Tibial nerve (tissue), 4 donors: ENCODE data around the gene ZNF134. TPM values are rescaled to one million over a fixed set of nuclear protein-coding genes. Genes with fewer than 3 reads are reported as not detected.

Experiments used
- DNase-seq, 2 donors: peaks; one replicate each; pipeline ENCODE4 v3.0.0-alpha.2; 2019; ENCODE audit warnings: low spot score in 2 of 2
- H3K27ac ChIP-seq, 4 donors: fragments of 200-600 bp; sonication (generic) in 3 of 4; one replicate each; pipeline ENCODE4 v1.5.1; 2017 to 2019; ENCODE audit warnings: mild to moderate bottlenecking in 1 of 4
- H3K27me3 ChIP-seq, 2 donors: fragments of 200-600 bp; sonication (generic) in 1 of 2; one replicate each; pipeline versions ENCODE4 v1.5.1 to v1.6.0; 2017 to 2019
- H3K36me3 ChIP-seq, 3 donors: fragments of 200-600 bp; sonication (generic); one replicate each; pipeline ENCODE4 v1.5.1; 2018 to 2019
- H3K4me1 ChIP-seq, 4 donors: fragments of 200-600 bp; sonication (generic) in 3 of 4; one replicate each; pipeline ENCODE4 v1.5.1; 2017 to 2019
- H3K4me3 ChIP-seq, 4 donors: fragments of 200-600 bp; sonication (generic) in 3 of 4; one replicate each; pipeline ENCODE4 v1.5.1; 2017 to 2019; ENCODE audit warnings: mild to moderate bottlenecking in 1 of 4, moderate library complexity in 1 of 4
- H3K9me3 ChIP-seq, 4 donors: fragments of 200-600 bp; sonication (generic) in 3 of 4; one replicate each; pipeline ENCODE4 v1.5.1; 2017 to 2019
- EP300 ChIP-seq, 2 donors: sonication (generic); formaldehyde crosslinking; IDR thresholded peaks; one replicate each; pipeline ENCODE4 v1.6.1; 2017; ENCODE audit warnings: antibody characterized with exemption in 2 of 2, mild to moderate bottlenecking in 1 of 2
- POLR2A ChIP-seq, 2 donors: fragments of 450-650 bp; IDR thresholded peaks; one replicate each; pipeline ENCODE4 v1.6.1; 2017; ENCODE audit warnings: antibody characterized with exemption in 2 of 2, mild to moderate bottlenecking in 2 of 2, moderate library complexity in 2 of 2
- WGBS, 2 donors: methylation state at CpG; one replicate each; pipeline ENCODE4 v1.1.5; 2018; 5-methylcytosine and 5-hydroxymethylcytosine counted together
- total RNA-seq, 4 donors: library from RNA; depleted of rRNA; stranded (reverse); fragments of >200 nt; gene quantifications; one replicate each; pipeline ENCODE4 v1.1.0, GENCODE V29; 2016
- TF ChIP-seq, protein P1 (sequence below), 5 experiments: fragments of 200-600 bp in 3 of 5; fragments of 450-650 bp in 2 of 5; sonication (generic) in 3 of 5; IDR thresholded peaks; one replicate each; pipeline ENCODE4 v1.5.1; 2016 to 2019; ENCODE audit warnings: antibody characterized with exemption in 5 of 5, mild to moderate bottlenecking in 3 of 5, moderate library complexity in 2 of 5

Gene ZNF134
- total RNA-seq, 4 donors from 2014 or later, result 15.0 to 43.7 (median 25.4) TPM

DNA sequence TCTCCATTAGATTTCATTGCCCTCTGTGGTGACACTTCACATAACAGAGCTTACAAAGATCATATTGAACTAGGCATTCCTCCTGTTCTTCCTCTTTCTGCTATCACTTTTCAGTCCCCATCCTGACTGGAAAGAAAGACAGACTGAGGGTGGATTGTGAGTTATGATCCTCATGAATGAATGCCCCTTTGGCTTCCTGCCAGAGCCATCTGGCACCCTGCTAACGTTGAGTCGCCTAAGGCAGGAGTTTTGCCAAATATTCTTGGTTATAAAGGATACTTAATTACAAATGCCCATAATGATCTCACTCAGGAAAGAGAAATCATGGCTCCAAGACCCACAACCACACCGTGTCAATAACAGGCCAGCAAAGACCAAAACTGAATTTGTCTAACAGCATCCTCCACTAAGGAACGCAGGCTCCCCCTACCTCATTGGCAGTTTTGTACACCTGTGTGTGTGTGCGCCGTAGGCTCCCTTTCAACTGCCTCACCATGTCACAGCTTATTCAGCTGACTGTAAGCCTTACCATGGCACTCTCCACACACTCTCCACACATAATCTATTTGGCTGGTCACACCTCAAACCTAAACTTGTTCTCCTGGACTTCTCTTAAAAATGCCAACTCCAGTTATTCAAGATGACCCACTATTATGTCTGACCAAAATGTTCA, 34.4 kb downstream of the ZNF134 start:
- Histone ChIP-seq H3K4me3 (no peak overlapping the region), H3K27me3 (no peaks in the 10 kb centered on the region), H3K4me1 (no peaks in the 10 kb centered on the region), H3K9me3 (peaks cover 0 to 94% (median 11%) of the 10 kb centered on the region in 4 donors), H3K27ac (no peak overlapping the region), H3K36me3 (peaks cover 0 to 15% (median 0%) of the 10 kb centered on the region in 3 donors)
- 51 to 52% methylated on average over 6 of the region's 6 CpGs for WGBS, 2 donors
- TF ChIP-seq EP300 (IDR thresholded peaks at IDR 0.05), result no peak
- TF ChIP-seq POLR2A (IDR thresholded peaks at IDR 0.05), result no peak
- TF ChIP-seq, protein P1, sequence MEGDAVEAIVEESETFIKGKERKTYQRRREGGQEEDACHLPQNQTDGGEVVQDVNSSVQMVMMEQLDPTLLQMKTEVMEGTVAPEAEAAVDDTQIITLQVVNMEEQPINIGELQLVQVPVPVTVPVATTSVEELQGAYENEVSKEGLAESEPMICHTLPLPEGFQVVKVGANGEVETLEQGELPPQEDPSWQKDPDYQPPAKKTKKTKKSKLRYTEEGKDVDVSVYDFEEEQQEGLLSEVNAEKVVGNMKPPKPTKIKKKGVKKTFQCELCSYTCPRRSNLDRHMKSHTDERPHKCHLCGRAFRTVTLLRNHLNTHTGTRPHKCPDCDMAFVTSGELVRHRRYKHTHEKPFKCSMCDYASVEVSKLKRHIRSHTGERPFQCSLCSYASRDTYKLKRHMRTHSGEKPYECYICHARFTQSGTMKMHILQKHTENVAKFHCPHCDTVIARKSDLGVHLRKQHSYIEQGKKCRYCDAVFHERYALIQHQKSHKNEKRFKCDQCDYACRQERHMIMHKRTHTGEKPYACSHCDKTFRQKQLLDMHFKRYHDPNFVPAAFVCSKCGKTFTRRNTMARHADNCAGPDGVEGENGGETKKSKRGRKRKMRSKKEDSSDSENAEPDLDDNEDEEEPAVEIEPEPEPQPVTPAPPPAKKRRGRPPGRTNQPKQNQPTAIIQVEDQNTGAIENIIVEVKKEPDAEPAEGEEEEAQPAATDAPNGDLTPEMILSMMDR (IDR thresholded peaks at IDR 0.05), result no peak
- DNase-seq, result no peak

DNA sequence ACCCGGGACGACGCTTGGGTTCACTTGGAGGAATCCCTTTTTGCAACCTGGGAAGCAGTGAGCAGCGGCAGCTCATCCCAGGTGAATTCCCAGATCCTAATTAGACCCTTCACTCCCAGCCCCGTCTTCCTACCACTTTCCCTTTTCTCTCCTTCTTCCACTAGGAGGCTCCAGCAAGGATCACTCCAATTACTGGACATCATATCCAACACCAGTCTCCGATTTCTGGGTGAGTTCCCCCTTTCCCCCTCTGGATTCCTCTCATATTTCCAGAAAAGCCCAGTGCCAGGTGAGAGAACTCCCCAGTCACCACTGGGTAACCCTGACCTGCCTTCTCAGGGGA, 37.6 kb downstream of the ZNF134 start:
- TF ChIP-seq, protein P1 (IDR thresholded peaks at IDR 0.05), result no peak
- TF ChIP-seq POLR2A (IDR thresholded peaks at IDR 0.05), result no peak
- no peak for TF ChIP-seq EP300 (IDR thresholded peaks at IDR 0.05)
- no peak for DNase-seq
- WGBS, 2 donors, result 29 to 31% methylated on average over 6 of the region's 6 CpGs
- Histone ChIP-seq H3K4me1 (no peaks in the 10 kb centered on the region), H3K36me3 (no peaks in the 10 kb centered on the region), H3K9me3 (peaks cover 0 to 88% (median 0%) of the 10 kb centered on the region in 4 donors), H3K27me3 (no peaks in the 10 kb centered on the region), H3K27ac (no peak overlapping the region), H3K4me3 (no peak overlapping the region)

DNA sequence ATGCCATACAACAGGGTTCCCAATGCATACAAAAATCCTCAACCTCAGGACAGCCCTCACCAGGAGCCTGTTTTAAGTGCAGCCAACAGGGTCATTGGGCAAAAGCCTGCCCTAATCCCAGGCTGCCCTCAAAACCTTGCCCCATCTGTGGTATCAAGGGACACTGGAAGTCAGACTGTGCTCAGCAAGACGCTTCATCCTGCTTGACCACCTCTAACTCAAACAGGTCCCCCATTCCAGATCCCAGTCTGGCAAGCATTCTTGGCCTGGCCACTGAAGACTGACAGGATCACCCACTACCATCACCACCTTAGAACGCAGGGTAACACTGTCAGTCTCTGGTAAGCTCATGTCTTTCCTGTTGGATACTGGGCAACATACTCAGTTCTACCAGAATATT, 39.6 kb downstream of the ZNF134 start:
- TF ChIP-seq EP300 (IDR thresholded peaks at IDR 0.05), result no peak
- no peak for TF ChIP-seq POLR2A (IDR thresholded peaks at IDR 0.05)
- TF ChIP-seq, protein P1 (IDR thresholded peaks at IDR 0.05), result no peak
- Histone ChIP-seq H3K36me3 (no peaks in the 10 kb centered on the region), H3K27ac (no peak overlapping the region), H3K9me3 (peaks cover 0 to 73% (median 0%) of the 10 kb centered on the region in 4 donors), H3K27me3 (no peaks in the 10 kb centered on the region), H3K4me1 (no peaks in the 10 kb centered on the region), H3K4me3 (no peak overlapping the region)
- no peak for DNase-seq
- 75 to 87% methylated on average over 2 of the region's 2 CpGs for WGBS, 2 donors

DNA sequence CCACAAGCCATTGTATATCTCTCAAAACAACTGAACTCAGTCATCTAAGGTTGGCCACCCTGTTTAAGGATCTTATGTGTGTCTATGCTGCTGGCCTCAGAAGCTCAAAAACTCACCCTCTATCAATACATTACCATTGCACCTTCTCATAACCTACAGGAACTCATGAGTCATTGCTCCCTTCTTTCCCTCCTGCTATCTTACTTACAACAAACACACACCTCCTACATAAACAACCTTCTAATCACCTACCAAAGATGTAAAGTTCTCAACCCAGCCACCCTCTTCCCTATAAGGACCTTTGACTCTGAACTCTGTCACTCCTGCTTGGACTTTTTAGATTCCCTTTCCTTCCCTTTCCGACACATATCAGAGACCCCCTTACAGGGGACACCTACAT, 41.4 kb downstream of the ZNF134 start:
- Histone ChIP-seq H3K27ac (no peak overlapping the region), H3K4me1 (no peaks in the 10 kb centered on the region), H3K27me3 (no peaks in the 10 kb centered on the region), H3K9me3 (peaks cover 0 to 58% (median 0%) of the 10 kb centered on the region in 4 donors), H3K36me3 (no peaks in the 10 kb centered on the region), H3K4me3 (no peak overlapping the region)
- TF ChIP-seq POLR2A (IDR thresholded peaks at IDR 0.05) (no peak), EP300 (IDR thresholded peaks at IDR 0.05) (no peak)
- TF ChIP-seq, protein P1 (IDR thresholded peaks at IDR 0.05), result no peak
- 95 to 100% methylated on average over 1 of the region's 1 CpG for WGBS, 2 donors
- no peak for DNase-seq

DNA sequence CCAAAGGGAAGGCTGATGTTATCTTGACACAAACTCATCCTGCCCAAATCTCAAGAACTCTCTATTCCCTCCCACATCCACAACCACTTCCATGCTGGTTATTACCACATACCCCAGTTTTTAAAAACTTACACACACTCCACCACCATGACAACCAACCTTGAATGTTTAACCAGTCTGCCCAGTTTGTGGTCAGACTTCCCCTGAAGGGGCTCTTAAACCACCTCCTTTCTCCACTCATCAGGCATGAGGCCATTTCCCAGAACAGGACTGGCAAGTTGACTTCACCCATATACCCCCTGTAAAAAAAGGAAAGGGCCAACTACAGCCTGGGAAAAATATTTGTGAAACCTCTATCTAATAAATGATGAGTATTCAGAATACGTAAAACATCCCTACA, 42.3 kb downstream of the ZNF134 start:
- no peaks in the 10 kb centered on the region for H3K36me3 ChIP-seq
- H3K27ac ChIP-seq, result no peak overlapping the region
- H3K9me3 ChIP-seq, result peaks cover 0 to 50% (median 0%) of the 10 kb centered on the region in 4 donors
- H3K4me3 ChIP-seq, result no peak overlapping the region
- no peak for TF ChIP-seq EP300 (IDR thresholded peaks at IDR 0.05)
- TF ChIP-seq, protein P1 (IDR thresholded peaks at IDR 0.05), result no peak
- TF ChIP-seq POLR2A (IDR thresholded peaks at IDR 0.05), result no peak
- H3K27me3 ChIP-seq, result no peaks in the 10 kb centered on the region
- no peak for DNase-seq
- no peaks in the 10 kb centered on the region for H3K4me1 ChIP-seq
- 82 to 85% methylated on average over 1 of the region's 1 CpG for WGBS, 2 donors
